Ovary (tissue), 9 donors: ENCODE results near the gene SCAMP5. TPM values are rescaled to one million over a fixed set of nuclear protein-coding genes. Genes with fewer than 3 reads are reported as not detected.

ENCODE experiments used
- DNase-seq, 5 donors: peaks; one replicate each; pipeline ENCODE4 v3.0.0-alpha.2; 2019 to 2020
- H3K27ac ChIP-seq, 2 donors: fragments of 200-600 bp; one replicate each; pipeline versions ENCODE4 v1.5.1 to v1.8.0; 2019 to 2022
- H3K27me3 ChIP-seq: fragments of 200-600 bp; one replicate; pipeline ENCODE4 v1.8.0; 2022
- H3K36me3 ChIP-seq: fragments of 200-600 bp; sonication (generic); one replicate; pipeline ENCODE4 v1.5.1; 2019
- H3K4me1 ChIP-seq: one replicate; pipeline ENCODE4 v1.8.1; 2013; ENCODE audit warnings: mild to moderate bottlenecking, moderate library complexity; ENCODE audit not compliant: insufficient read depth
- H3K4me3 ChIP-seq: fragments of 200-600 bp; sonication (generic); one replicate; pipeline ENCODE4 v1.5.1; 2017
- H3K9me3 ChIP-seq, 2 donors: fragments of 200-600 bp in 1 of 2; sonication (generic) in 1 of 2; one replicate each; pipeline versions ENCODE4 v1.5.1 to v1.8.1; 2013 to 2019; ENCODE audit warnings: mild to moderate bottlenecking in 1 of 2, moderate library complexity in 1 of 2
- EP300 ChIP-seq: sonication (generic); formaldehyde crosslinking; IDR thresholded peaks from one replicate; pipeline ENCODE4 v1.6.1; 2017; ENCODE audit warnings: antibody characterized with exemption
- POLR2A ChIP-seq: fragments of 450-650 bp; IDR thresholded peaks from one replicate; pipeline ENCODE4 v1.6.1; 2017; ENCODE audit warnings: antibody characterized with exemption, mild to moderate bottlenecking, moderate library complexity
- WGBS, 3 donors: extraction: QIAGEN DNeasy Blood & Tissue Kit in 1 of 3; methylation state at CpG; one replicate each; pipeline versions ENCODE4 v1.1.5 to v1.1.7; 2013 to 2017; 5-methylcytosine and 5-hydroxymethylcytosine counted together
- intact Hi-C, 4 donors: fragments of 100-400 bp; cut with DNase I; formaldehyde crosslinking; loops; one replicate each; pipeline versions ENCODE4 v1.11.0 to v1.15.1; 2022 to 2023
- polyA plus RNA-seq, 2 donors: library from polyadenylated mRNA; stranded (reverse); fragments of 200-250 nt in 1 of 2; fragments of 350-450 nt in 1 of 2; fragmentation: Illumina TruSeq in 1 of 2; extraction: RNeasy Lipid Tissue Mini Kit (QIAGEN cat#74804) in 1 of 2; gene quantifications; one replicate each; pipeline ENCODE4 v1.2.3, GENCODE V29; 2013 to 2014
- total RNA-seq, 7 donors: library from RNA; depleted of rRNA in 2 of 7; stranded (reverse); fragments of >200 nt in 2 of 7; fragmentation: NEBNext Ultra II Directional in 3 of 7; extraction: Animal tissue kit (Norgen Biotek cat#: 25700) in 3 of 7; gene quantifications; one replicate each; pipeline versions ENCODE4 v1.1.0 to v1.2.4, GENCODE V29; 2016 to 2023
- TF ChIP-seq, protein P1 (sequence below), 3 donors: fragments of 450-650 bp in 2 of 3; fragments of 200-600 bp in 1 of 3; IDR thresholded peaks; one replicate each; pipeline versions ENCODE4 v1.5.1 to v1.8.0; 2016 to 2022; ENCODE audit warnings: antibody characterized with exemption in 3 of 3, mild to moderate bottlenecking in 1 of 3
- donor health status: DM: no; HTN: no; CAD: no; lungs with moderate emphysema.
- donor health status: DM: no; HTN: no; CAD: no.
- donor health status: Bipolar disorder and iron deficiency.
- donor health status: DM: yes; HTN: yes; CAD: no.
- donor health status: DM: no; HTN: no; CAD: no.
- donor health status: DM: yes; HTN: yes; CAD: no.

Gene SCAMP5
- total and polyA plus RNA-seq, 9 donors, result 2.6 to 17.8 (median 5.7) TPM

DNA sequence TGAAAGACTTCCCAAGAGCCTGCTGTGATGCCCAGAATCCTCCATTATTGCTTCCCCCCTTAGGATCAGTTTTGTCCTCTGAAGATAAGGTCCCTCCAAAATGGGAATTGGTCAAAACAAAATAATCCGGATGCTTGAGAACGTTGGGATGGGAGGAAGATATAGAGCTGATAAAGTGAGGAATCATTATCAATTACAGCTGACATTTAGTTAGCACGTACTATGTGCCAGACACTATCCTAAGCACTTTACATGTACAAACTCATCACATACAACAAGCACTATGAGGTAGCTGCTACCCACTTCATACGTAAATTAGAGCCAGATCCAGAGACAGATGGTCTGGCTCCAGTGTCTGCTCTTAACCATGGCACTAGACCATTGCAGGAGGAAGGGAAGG, 32.1 kb upstream of the SCAMP5 start:
- WGBS, 3 donors, result 81 to 82% (median 81%) methylated on average over 4 of the region's 4 CpGs
- H3K4me3 ChIP-seq, result no peak overlapping the region
- no peak overlapping the region for H3K27ac ChIP-seq
- TF ChIP-seq EP300 (no peak), POLR2A (no peak)
- TF ChIP-seq, protein P1, sequence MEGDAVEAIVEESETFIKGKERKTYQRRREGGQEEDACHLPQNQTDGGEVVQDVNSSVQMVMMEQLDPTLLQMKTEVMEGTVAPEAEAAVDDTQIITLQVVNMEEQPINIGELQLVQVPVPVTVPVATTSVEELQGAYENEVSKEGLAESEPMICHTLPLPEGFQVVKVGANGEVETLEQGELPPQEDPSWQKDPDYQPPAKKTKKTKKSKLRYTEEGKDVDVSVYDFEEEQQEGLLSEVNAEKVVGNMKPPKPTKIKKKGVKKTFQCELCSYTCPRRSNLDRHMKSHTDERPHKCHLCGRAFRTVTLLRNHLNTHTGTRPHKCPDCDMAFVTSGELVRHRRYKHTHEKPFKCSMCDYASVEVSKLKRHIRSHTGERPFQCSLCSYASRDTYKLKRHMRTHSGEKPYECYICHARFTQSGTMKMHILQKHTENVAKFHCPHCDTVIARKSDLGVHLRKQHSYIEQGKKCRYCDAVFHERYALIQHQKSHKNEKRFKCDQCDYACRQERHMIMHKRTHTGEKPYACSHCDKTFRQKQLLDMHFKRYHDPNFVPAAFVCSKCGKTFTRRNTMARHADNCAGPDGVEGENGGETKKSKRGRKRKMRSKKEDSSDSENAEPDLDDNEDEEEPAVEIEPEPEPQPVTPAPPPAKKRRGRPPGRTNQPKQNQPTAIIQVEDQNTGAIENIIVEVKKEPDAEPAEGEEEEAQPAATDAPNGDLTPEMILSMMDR (IDR thresholded peaks at IDR 0.05), result no peak
- H3K36me3 ChIP-seq, result no peaks in the 10 kb centered on the region
- peaks cover 1% of the 10 kb centered on the region for H3K4me1 ChIP-seq
- H3K9me3 ChIP-seq, result no peaks in the 10 kb centered on the region
- no peak for DNase-seq
- intact Hi-C loops, result no loop called here
- H3K27me3 ChIP-seq, result no peaks in the 10 kb centered on the region

GRCh38 chr15:74964794-74965193, 30.6 kb upstream of the SCAMP5 start:
- Histone ChIP-seq H3K9me3 (no peaks in the 10 kb centered on the region), H3K4me1 (no peaks in the 10 kb centered on the region), H3K27me3 (no peaks in the 10 kb centered on the region), H3K4me3 (no peak overlapping the region), H3K27ac (no peak overlapping the region), H3K36me3 (no peaks in the 10 kb centered on the region)
- TF ChIP-seq, protein P1 (IDR thresholded peaks at IDR 0.05), result no peak
- no peak for TF ChIP-seq EP300
- TF ChIP-seq POLR2A, result no peak
- intact Hi-C loops, result no loop called here
- DNase-seq, result no peak
- 14 to 25% (median 17%) methylated on average over 3 of the region's 3 CpGs for WGBS, 3 donors

DNA sequence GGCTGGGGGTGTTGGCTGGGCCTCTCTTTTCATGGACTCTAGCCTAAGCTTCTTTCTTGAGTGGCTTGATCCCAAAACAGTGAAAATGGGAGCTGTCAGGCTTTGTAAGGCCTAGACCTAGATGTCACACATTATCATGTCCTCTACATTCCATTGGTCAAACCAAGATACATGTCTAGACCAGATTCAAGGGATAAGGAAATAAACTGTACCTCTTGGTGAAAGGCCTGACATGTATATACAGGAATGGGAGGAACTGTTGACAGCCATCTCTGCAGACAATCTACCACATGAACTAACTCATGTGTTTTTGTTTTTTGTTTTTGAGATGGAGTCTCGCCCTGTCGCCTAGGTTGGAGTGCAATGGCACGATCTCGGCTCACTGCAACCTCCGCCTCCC, 27.7 kb upstream of the SCAMP5 start:
- Histone ChIP-seq H3K27ac (no peak overlapping the region), H3K27me3 (no peaks in the 10 kb centered on the region), H3K36me3 (no peaks in the 10 kb centered on the region), H3K4me1 (no peaks in the 10 kb centered on the region), H3K4me3 (no peak overlapping the region), H3K9me3 (no peaks in the 10 kb centered on the region)
- intact Hi-C loops, result no loop called here
- TF ChIP-seq, protein P1 (IDR thresholded peaks at IDR 0.05), result no peak
- no peak for TF ChIP-seq EP300
- TF ChIP-seq POLR2A, result no peak
- no peak for DNase-seq
- WGBS, 3 donors, result 94 to 98% (median 95%) methylated on average over 5 of the region's 5 CpGs

DNA sequence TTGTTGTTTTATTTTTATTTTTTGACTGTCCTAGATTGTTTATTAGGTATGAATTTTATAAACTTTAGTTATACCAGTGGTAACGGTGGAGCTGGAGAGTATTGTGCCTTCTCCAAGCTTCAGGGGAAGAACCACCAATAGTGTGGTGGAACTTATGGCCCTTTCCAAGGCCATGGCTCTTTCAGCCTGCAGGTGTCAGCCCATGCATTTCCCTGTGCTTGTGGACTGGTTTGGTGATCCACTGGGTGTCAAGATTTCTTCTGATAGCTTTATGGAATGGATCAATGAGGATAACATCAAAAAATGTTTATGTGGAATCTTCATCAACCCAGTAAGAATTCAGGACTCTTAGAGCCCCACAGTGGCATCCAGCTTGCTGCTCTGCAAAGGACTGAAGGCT, 19.2 kb upstream of the SCAMP5 start:
- Histone ChIP-seq H3K9me3 (no peaks in the 10 kb centered on the region), H3K4me1 (no peaks in the 10 kb centered on the region), H3K27ac (no peak overlapping the region), H3K36me3 (no peaks in the 10 kb centered on the region), H3K4me3 (no peak overlapping the region), H3K27me3 (no peaks in the 10 kb centered on the region)
- no peak for DNase-seq
- TF ChIP-seq, protein P1 (IDR thresholded peaks at IDR 0.05), result no peak
- TF ChIP-seq EP300 (no peak), POLR2A (no peak)
- intact Hi-C loops, result no loop called here
- 44 to 73% (median 71%) methylated on average over 1 of the region's 1 CpG for WGBS, 3 donors

- Histone ChIP-seq H3K9me3 (no peaks in the 10 kb centered on the region), H3K27ac (no peak overlapping the region), H3K4me1 (no peaks in the 10 kb centered on the region), H3K4me3 (no peak overlapping the region), H3K27me3 (no peaks in the 10 kb centered on the region), H3K36me3 (no peaks in the 10 kb centered on the region)
- TF ChIP-seq EP300 (no peak), POLR2A (no peak)
- TF ChIP-seq, protein P1 (IDR thresholded peaks at IDR 0.05), result no peak
- intact Hi-C loops, result no loop called here
- no peak for DNase-seq
- 38 to 45% (median 38%) methylated on average over 4 of the region's 4 CpGs for WGBS, 3 donors
Observed at GRCh38 chr15:74977599-74977998, 17.8 kb upstream of the SCAMP5 start.
